ENCODE data around the gene EPB41L4B.

Gene EPB41L4B

DNA sequence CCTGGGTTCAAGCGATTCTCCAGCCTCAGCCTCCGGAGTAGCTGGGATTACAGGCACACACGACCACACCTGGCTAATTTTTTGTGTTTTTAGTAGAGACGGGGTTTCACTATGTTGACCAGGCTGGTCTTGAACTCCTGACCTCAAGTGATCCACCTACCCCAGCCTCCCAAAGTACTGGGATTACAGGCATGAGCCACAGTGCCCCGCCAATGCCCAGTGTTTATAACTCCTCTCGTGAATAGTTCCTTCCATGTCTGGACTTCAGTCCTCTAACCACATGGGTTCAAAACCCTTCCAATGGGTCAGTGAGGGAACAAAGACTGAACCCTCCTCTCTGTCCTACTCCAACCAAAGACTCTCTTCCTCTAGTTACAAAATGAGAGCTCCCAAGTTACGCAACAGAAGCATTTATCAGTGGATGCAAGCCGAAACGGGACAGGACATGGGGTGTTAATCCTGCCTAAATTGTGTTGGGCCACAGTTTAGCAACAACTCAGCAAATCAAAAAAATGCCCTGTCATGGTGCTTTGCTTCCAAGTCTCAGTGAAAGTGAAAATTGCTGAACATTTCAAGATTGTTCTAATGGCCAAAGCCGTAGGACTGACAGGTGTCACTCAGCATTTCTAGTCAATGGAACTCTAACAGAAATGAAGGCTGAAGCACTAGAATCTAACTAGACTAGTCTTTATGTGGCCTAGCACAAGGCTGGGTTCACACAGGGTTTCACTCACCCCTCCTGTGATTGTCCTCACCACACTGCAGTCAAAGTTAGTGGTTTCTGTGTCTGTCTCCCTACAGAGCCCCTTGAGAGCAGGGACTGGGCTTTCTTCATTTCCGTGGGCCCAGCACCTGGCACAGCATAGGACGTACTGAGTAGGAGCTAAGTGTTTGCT is 197.9 kb downstream of the EPB41L4B start:
- DNase-seq: no peak
